ENCODE measurements around the gene YARS2. TPM values are rescaled to one million over a fixed set of nuclear protein-coding genes. Genes with fewer than 3 reads are reported as not detected.
"Not testable (repeated sequence)": the region's sequence is repeated elsewhere in the genome, so short reads cannot be mapped to it uniquely, and the experiment has no call there.

The YARS2 gene
- polyA plus RNA-seq, 2 of the 4 experiments (the other 2 are of a cell fraction): 23.3 to 43.2 TPM

- Histone ChIP-seq H3K27ac (no peak overlapping the region), H3K4me3 (no peak overlapping the region), H3K4me1 (no peaks in the 10 kb centered on the region), H3K9me3 (no peaks in the 10 kb centered on the region), H3K4me2 (no peak overlapping the region)
- TF ChIP-seq CBX2 (IDR thresholded peaks at IDR 0.05; ENCODE audit: borderline replicate concordance, low read depth) (no peak), BCL3 (IDR thresholded peaks at IDR 0.05) (no peak), KDM5A (IDR thresholded peaks at IDR 0.05) (no peak), RAD21 (conservative IDR thresholded peaks at IDR 0.05 in 1 of 2, IDR thresholded peaks at IDR 0.05 in 1 of 2) (no peak), CBX8 (IDR thresholded peaks at IDR 0.05) (no peak)
- 89% methylated on average over 2 of the region's 2 CpGs for WGBS (ENCODE audit: missing lambda C conversion rate)
- ATAC-seq (no peak), FAIRE-seq (no peak), DNase-seq (ENCODE audit: low read depth in 1 of 2, low spot score in 1 of 2) (no peak)
- POLR2A ChIA-PET: no interaction called here
- CTCF ChIA-PET: no interaction called here
Measured at GRCh38 chr12:32726286-32726685, 29.4 kb downstream of the YARS2 start.

GRCh38 chr12:32725308-32725707 lies 30.4 kb downstream of the YARS2 start:
- H3K4me2 ChIP-seq; H3K4me1 ChIP-seq; H3K27ac ChIP-seq; ATAC-seq; DNase-seq (ENCODE audit: low read depth in 1 of 2, low spot score in 1 of 2); H3K9me3 ChIP-seq; H3K4me3 ChIP-seq; POLR2A ChIA-PET; CTCF ChIA-PET: not testable (repeated sequence)
- WGBS (ENCODE audit: missing lambda C conversion rate): 98% methylated on average over 3 of the region's 3 CpGs
- peak; percentile 73 for FAIRE-seq

GRCh38 chr12:32718926-32719325 lies 36.8 kb downstream of the YARS2 start:
- POLR2A ChIA-PET: no interaction called here
- H3K4me1 ChIP-seq: no peaks in the 10 kb centered on the region
- no peak for TF ChIP-seq FOSB (CRISPR knock-in tag; IDR thresholded peaks at IDR 0.05)
- no peak for TF ChIP-seq RCOR1 (IDR thresholded peaks at IDR 0.05; ENCODE audit: low read depth, low read length)
- ATAC-seq (no peak), FAIRE-seq (no peak), DNase-seq (ENCODE audit: low read depth in 1 of 2, low spot score in 1 of 2) (no peak)
- CTCF ChIA-PET: interaction anchor here (1.7 kb wide), 1 partner anchor 36 kb away, joined by 3 read pairs; no protein-coding TSS in a partner anchor
- H3K4me2 ChIP-seq: no peak overlapping the region
- 92% methylated on average over 2 of the region's 2 CpGs for WGBS (ENCODE audit: missing lambda C conversion rate)
- H3K9me3 ChIP-seq: no peaks in the 10 kb centered on the region
- no peak overlapping the region for H3K27ac ChIP-seq
- H3K4me3 ChIP-seq: no peak overlapping the region

GRCh38 chr12:32714772-32715171 lies 40.9 kb downstream of the YARS2 start:
- no peak for ATAC-seq
- TF ChIP-seq BHLHE40 (IDR thresholded peaks at IDR 0.05; ENCODE audit: low read depth, low read length) (no peak), TP53 (CRISPR knock-in tag; IDR thresholded peaks at IDR 0.05) (no peak), MAFK (IDR thresholded peaks at IDR 0.05; ENCODE audit: partially characterized antibody) (no peak), FOSB (CRISPR knock-in tag; IDR thresholded peaks at IDR 0.05) (no peak), POLR2A (IDR thresholded peaks at IDR 0.05; ENCODE audit: low read length) (no peak)
- ChIA-PET CTCF (interaction anchor here (0.6 kb wide), 1 partner anchor 22 kb away, joined by 3 read pairs; no protein-coding TSS in a partner anchor), POLR2A (interaction anchor here (0.7 kb wide), 1 partner anchor 57 kb away, joined by 3 read pairs; no protein-coding TSS in a partner anchor)
- no peak overlapping the region for H3K4me2 ChIP-seq
- no peak overlapping the region for H3K4me3 ChIP-seq
- WGBS (ENCODE audit: missing lambda C conversion rate): 75% methylated on average over 4 of the region's 4 CpGs
- DNase-seq (ENCODE audit: low read depth in 1 of 2, low spot score in 1 of 2): no peak
- no peak for FAIRE-seq
- no peaks in the 10 kb centered on the region for H3K4me1 ChIP-seq
- H3K27ac ChIP-seq: no peak overlapping the region
- H3K9me3 ChIP-seq: no peaks in the 10 kb centered on the region

GRCh38 chr12:32708926-32709325 lies 46.8 kb downstream of the YARS2 start:
- Histone ChIP-seq H3K4me1 (no peaks in the 10 kb centered on the region), H3K4me2 (no peak overlapping the region), H3K4me3 (no peak overlapping the region), H3K27ac (no peak overlapping the region), H3K9me3 (no peaks in the 10 kb centered on the region)
- TF ChIP-seq JUN (IDR thresholded peaks at IDR 0.05) (no peak), BCL3 (IDR thresholded peaks at IDR 0.05) (no peak), HOXB5 (CRISPR knock-in tag; IDR thresholded peaks at IDR 0.05) (no peak), FOSL2 (IDR thresholded peaks at IDR 0.05) (no peak), FOSL2 (CRISPR knock-in tag; IDR thresholded peaks at IDR 0.05) (no peak), GATA3 (IDR thresholded peaks at IDR 0.05; ENCODE audit: borderline replicate concordance) (no peak), SMC3 (IDR thresholded peaks at IDR 0.05) (no peak), EHF (CRISPR knock-in tag; IDR thresholded peaks at IDR 0.05) (no peak), MYC (IDR thresholded peaks at IDR 0.05; ENCODE audit: borderline replicate concordance, low read length) (no peak), KDM5A (IDR thresholded peaks at IDR 0.05) (no peak), RAD21 (conservative IDR thresholded peaks at IDR 0.05 in 1 of 2, IDR thresholded peaks at IDR 0.05 in 1 of 2) (no peak), HMGXB4 (CRISPR knock-in tag; IDR thresholded peaks at IDR 0.05; ENCODE audit: borderline replicate concordance) (no peak), ZC3H11A (IDR thresholded peaks at IDR 0.05) (no peak), HDAC2 (IDR thresholded peaks at IDR 0.05) (no peak), ESRRA (IDR thresholded peaks at IDR 0.05; ENCODE audit: borderline replicate concordance, low read length) (no peak), POLR2AphosphoS2 (conservative IDR thresholded peaks at IDR 0.05; ENCODE audit: low read length) (no peak), NFE2L2 (conservative IDR thresholded peaks at IDR 0.05; ENCODE audit: low read length) (no peak), CEBPB (IDR thresholded peaks at IDR 0.05) (no peak)
- DNase-seq (ENCODE audit: low read depth in 1 of 2, low spot score in 1 of 2): no peak
- POLR2A ChIA-PET: no interaction called here
- ATAC-seq: no peak
- CTCF ChIA-PET: no interaction called here
- 89% methylated on average over 2 of the region's 2 CpGs for WGBS (ENCODE audit: missing lambda C conversion rate)
- FAIRE-seq: no peak

All from A549 (cell line).